Vagina (tissue), 2 donors: Measurements from ENCODE around the gene ZBTB5. TPM values are rescaled to one million over a fixed set of nuclear protein-coding genes. Genes with fewer than 3 reads are reported as not detected.

Experiments
- DNase-seq, 2 donors: peaks; one replicate each; pipeline ENCODE4 v3.0.0-alpha.2; 2017; ENCODE audit errors: extremely low spot score in 2 of 2
- H3K27ac ChIP-seq: fragments of 200-600 bp; sonication (generic); one replicate; pipeline ENCODE4 v1.5.1; 2019
- H3K27me3 ChIP-seq: fragments of 200-600 bp; sonication (generic); one replicate; pipeline ENCODE4 v1.5.1; 2019
- H3K36me3 ChIP-seq, 2 donors: fragments of 200-600 bp; sonication (generic); one replicate each; pipeline ENCODE4 v1.5.1; 2017 to 2019
- H3K4me1 ChIP-seq: fragments of 200-600 bp; sonication (generic); one replicate; pipeline ENCODE4 v1.5.1; 2019
- H3K4me3 ChIP-seq, 2 donors: fragments of 200-600 bp; sonication (generic); 1 replicate in 1 of 2; 2 replicates in 1 of 2; pipeline ENCODE4 v1.5.1; 2016 to 2019
- H3K9me3 ChIP-seq: fragments of 200-600 bp; sonication (generic); one replicate; pipeline ENCODE4 v1.5.1; 2019
- POLR2A ChIP-seq, 2 donors: fragments of 450-650 bp; IDR thresholded peaks; one replicate each; pipeline ENCODE4 v1.6.1; 2017; ENCODE audit warnings: antibody characterized with exemption in 2 of 2, mild to moderate bottlenecking in 2 of 2, moderate library complexity in 2 of 2
- POLR2AphosphoS5 ChIP-seq, 2 donors: sonication (generic); formaldehyde crosslinking; IDR thresholded peaks; one replicate each; pipeline ENCODE4 v1.9.0; 2017; ENCODE audit warnings: antibody characterized with exemption in 2 of 2, mild to moderate bottlenecking in 2 of 2, low read depth in 1 of 2; ENCODE audit not compliant: insufficient read depth in 1 of 2
- intact Hi-C: fragments of 100-400 bp; cut with DNase I; formaldehyde crosslinking; loops from one replicate; pipeline ENCODE4 v1.15.1; 2023
- total RNA-seq: library from RNA; depleted of rRNA; stranded (reverse); fragments of >200 nt; gene quantifications from one replicate; pipeline ENCODE4 v1.2.3, GENCODE V29; 2016
- TF ChIP-seq, protein P1 (sequence below), 3 experiments: fragments of 450-650 bp in 2 of 3; fragments of 200-600 bp in 1 of 3; sonication (generic) in 1 of 3; IDR thresholded peaks; one replicate each; pipeline ENCODE4 v1.5.1; 2017 to 2019; ENCODE audit warnings: antibody characterized with exemption in 3 of 3, mild to moderate bottlenecking in 2 of 3, moderate library complexity in 2 of 3

The ZBTB5 gene
- total RNA-seq, 1 donor from 2014 or later, result 17.9 TPM

DNA sequence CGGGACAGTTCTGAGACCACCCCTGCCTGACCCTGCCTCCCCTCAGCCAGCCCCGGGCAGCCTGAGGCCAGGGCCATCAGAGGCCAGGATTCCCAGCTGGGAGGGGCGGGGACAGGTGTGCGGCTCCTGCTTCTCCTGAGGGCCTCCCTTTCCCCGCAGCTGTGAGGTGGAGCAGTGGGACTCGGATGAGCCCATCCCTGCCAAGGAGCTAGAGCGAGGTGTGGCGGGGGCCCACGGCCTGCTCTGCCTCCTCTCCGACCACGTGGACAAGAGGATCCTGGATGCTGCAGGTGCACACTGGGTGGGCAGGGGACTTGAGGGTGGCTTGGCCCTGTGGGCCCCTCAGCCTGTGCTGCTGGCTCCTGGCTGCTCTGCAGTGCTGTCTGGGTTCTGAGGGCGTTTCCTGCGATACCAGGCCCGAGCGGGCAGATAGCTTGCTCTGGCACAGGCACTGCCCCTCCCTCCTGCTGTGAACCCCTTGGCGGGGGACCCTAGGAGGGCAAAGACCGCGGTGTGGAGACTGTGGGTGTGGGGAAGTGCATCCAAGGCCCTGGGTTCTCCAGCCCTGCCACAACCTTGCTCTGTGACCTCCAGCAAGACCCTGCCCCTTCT, 40.5 kb downstream of the ZBTB5 start:
- Histone ChIP-seq H3K4me3 (no peak overlapping the region), H3K27ac (no peak overlapping the region), H3K27me3 (no peaks in the 10 kb centered on the region), H3K4me1 (peaks cover 31% of the 10 kb centered on the region), H3K9me3 (no peaks in the 10 kb centered on the region), H3K36me3 (peaks cover 0 to 33% of the 10 kb centered on the region in 2 donors)
- DNase-seq, result no peak
- intact Hi-C loops, result no loop called here
- TF ChIP-seq, protein P1, sequence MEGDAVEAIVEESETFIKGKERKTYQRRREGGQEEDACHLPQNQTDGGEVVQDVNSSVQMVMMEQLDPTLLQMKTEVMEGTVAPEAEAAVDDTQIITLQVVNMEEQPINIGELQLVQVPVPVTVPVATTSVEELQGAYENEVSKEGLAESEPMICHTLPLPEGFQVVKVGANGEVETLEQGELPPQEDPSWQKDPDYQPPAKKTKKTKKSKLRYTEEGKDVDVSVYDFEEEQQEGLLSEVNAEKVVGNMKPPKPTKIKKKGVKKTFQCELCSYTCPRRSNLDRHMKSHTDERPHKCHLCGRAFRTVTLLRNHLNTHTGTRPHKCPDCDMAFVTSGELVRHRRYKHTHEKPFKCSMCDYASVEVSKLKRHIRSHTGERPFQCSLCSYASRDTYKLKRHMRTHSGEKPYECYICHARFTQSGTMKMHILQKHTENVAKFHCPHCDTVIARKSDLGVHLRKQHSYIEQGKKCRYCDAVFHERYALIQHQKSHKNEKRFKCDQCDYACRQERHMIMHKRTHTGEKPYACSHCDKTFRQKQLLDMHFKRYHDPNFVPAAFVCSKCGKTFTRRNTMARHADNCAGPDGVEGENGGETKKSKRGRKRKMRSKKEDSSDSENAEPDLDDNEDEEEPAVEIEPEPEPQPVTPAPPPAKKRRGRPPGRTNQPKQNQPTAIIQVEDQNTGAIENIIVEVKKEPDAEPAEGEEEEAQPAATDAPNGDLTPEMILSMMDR (IDR thresholded peaks at IDR 0.05), result no peak
- TF ChIP-seq POLR2AphosphoS5 (IDR thresholded peaks at IDR 0.05; ENCODE audit: insufficient read depth in 1 of 2, low read depth in 1 of 2) (no peak), POLR2A (IDR thresholded peaks at IDR 0.05) (no peak)

DNA sequence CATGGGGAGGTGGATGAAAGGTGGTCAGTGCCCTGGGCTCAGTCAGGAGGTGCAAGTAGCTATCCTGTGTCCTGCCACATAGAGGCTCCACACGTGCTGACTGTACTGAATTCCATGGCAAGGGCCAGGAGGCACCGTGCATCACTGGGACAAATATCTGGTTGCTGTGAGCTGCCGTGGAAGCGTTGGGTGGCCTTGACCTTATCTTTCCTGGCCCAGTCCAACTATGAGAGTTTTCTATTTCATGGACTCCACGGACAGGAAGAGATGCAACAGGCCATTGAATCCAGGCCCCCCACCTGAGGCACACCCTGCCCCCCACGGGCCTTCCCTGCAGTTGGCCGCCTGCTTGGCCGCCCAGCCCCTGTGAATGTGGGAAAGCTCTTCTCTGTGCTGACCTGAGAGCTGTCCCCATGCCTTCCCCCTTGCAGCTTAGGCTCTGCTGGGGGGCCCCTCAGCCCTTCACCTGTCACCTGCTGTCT, 41.0 kb downstream of the ZBTB5 start:
- peaks cover 0 to 28% of the 10 kb centered on the region in 2 donors for H3K36me3 ChIP-seq
- H3K27ac ChIP-seq, result no peak overlapping the region
- peak overlapping the region in 1 of 2 donors; percentile 88 for H3K4me3 ChIP-seq
- TF ChIP-seq POLR2AphosphoS5 (IDR thresholded peaks at IDR 0.05; ENCODE audit: insufficient read depth in 1 of 2, low read depth in 1 of 2) (no peak), POLR2A (IDR thresholded peaks at IDR 0.05) (no peak)
- TF ChIP-seq, protein P1 (IDR thresholded peaks at IDR 0.05), result no peak
- H3K9me3 ChIP-seq, result no peaks in the 10 kb centered on the region
- no peak for DNase-seq
- intact Hi-C loops, result no loop called here
- H3K27me3 ChIP-seq, result no peaks in the 10 kb centered on the region
- H3K4me1 ChIP-seq, result peaks cover 31% of the 10 kb centered on the region

DNA sequence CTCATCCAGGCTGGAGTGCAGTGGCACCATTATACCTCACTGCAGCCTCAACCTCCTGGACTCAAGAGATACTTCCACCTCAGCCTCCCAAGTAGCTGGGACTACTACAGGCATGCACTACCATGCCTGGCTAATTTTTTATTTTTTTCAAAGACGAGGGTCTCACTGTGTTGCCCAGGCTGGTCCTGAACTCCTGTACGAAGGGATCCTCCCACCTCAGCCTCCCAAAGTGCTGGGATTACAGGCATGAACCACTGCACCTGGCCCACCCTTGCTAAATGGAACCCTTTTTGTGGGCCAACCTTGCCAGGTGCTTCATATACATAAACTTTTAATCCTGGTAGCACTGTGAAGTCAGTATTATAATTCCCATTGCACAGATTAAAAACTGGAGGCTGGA, 41.7 kb downstream of the ZBTB5 start:
- no peak for TF ChIP-seq POLR2A (IDR thresholded peaks at IDR 0.05)
- TF ChIP-seq, protein P1 (IDR thresholded peaks at IDR 0.05), result no peak
- TF ChIP-seq POLR2AphosphoS5 (IDR thresholded peaks at IDR 0.05; ENCODE audit: insufficient read depth in 1 of 2, low read depth in 1 of 2), result no peak
- H3K36me3 ChIP-seq, result peaks cover 0 to 21% of the 10 kb centered on the region in 2 donors
- H3K9me3 ChIP-seq, result no peaks in the 10 kb centered on the region
- peak overlapping the region; percentile 78 for H3K27ac ChIP-seq
- no peak for DNase-seq
- H3K27me3 ChIP-seq, result no peaks in the 10 kb centered on the region
- peak overlapping the region; percentile 88 to 93 for H3K4me3 ChIP-seq
- intact Hi-C loops, result no loop called here
- H3K4me1 ChIP-seq, result peaks cover 31% of the 10 kb centered on the region

DNA sequence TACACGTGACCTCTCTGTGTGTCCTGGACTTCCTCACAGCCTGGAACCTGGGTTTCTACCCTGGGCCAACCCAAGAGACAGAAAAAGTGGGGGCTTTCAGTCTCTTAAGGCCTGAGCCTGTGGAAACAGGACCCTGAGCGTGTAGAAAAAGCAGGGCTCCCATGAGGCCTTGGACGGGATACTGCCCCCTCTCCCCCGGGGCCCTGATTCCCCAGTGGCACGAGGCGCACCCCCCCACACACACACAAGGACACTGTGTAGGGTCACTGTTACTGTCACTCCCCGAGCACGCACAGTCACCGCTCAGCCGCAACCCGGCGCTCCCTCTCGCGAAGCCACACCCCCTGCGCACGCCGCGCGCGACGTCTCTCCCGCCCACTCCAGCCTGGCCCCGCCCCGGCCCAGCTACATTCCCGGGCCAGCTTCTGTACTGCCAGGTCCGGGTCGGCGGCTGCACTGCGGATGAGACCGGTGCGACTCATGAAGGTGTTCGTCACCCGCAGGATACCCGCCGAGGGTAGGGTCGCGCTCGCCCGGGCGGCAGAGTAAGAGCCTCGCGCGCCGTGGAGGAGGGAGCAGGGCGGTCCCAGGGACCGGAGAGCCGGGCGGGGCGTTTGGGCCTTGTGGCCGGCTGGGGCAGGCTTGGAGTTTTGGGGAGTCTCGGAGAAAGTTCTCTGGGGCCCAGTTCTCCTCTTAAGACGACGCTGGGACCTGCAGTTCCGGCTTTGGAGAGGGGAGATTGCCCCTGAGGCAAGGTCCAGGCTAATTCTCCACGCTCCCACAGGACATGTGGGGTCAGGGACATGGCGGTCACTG, 42.8 kb downstream of the ZBTB5 start, which contains the start of gene GRHPR:
Gene GRHPR, plus strand, starts transcription at position 408 of the 816 bp plus-strand sequence. Its CDS starts 55 bp downstream, at position 463.
- TF ChIP-seq, protein P1 (IDR thresholded peaks at IDR 0.05), result no peak
- peak in 1 of 2 donors; percentile 32 for TF ChIP-seq POLR2A (IDR thresholded peaks at IDR 0.05)
- TF ChIP-seq POLR2AphosphoS5 (IDR thresholded peaks at IDR 0.05; ENCODE audit: insufficient read depth in 1 of 2, low read depth in 1 of 2), result peak; percentile 24 to 89
- peaks cover 31% of the 10 kb centered on the region for H3K4me1 ChIP-seq

More for the DNA sequence above, 42.8 kb downstream of the ZBTB5 start, which contains the start of gene GRHPR:
- peak within 1 kb of the TSS; percentile 88 to 93 for H3K4me3 ChIP-seq
- H3K27ac ChIP-seq, result peak within 1 kb of the TSS; percentile 78
- intact Hi-C loops, result no loop called here
- peaks cover 0 to 11% of the 10 kb centered on the region in 2 donors for H3K36me3 ChIP-seq
- H3K27me3 ChIP-seq, result no peaks in the 10 kb centered on the region
- no peak for DNase-seq
- H3K9me3 ChIP-seq, result no peaks in the 10 kb centered on the region
